HCT116 (cell line): ENCODE results near the gene PRKD3. TPM values are rescaled to one million over a fixed set of nuclear protein-coding genes. Genes with fewer than 3 reads are reported as not detected.

ENCODE experiments used
- ATAC-seq: fragments of 200-7000 bp; cut with Tn5 transposase; 2 replicates; pipeline ENCODE4 v1.9.1; 2020; ENCODE audit warnings: mild to moderate bottlenecking, moderate library complexity
- BruUV-seq: library from RNA; stranded (reverse); fragments of 400-500 nt; replicated peaks from 2 replicates; lab custom pipeline; 2021; lab: Mats Ljungman, UMichigan
- CTCF ChIA-PET: fragments of 300-600 bp; sonication (Branson Sonifier 250); formaldehyde crosslinking; loops from one replicate; lab custom pipeline; 2021; ENCODE audit warnings: antibody characterized with exemption; lab: Charles Lee
- POLR2A ChIA-PET: fragments of 300-600, 350-600 bp; sonication (Branson Sonifier 250); formaldehyde crosslinking; loops from one replicate; lab custom pipeline; 2021; ENCODE audit warnings: antibody characterized with exemption; lab: Charles Lee
- RAD21 ChIA-PET, 2 experiments: fragments of 300-600 bp; sonication (Branson Sonifier 250); formaldehyde crosslinking; loops; one replicate each; lab custom pipeline; 2023; ENCODE audit warnings: low total read pairs in 2 of 2; ENCODE audit not compliant: uncharacterized antibody in 2 of 2, unreplicated experiment in 2 of 2, low non-redundant PET in 1 of 2; lab: Charles Lee
- DNase-seq: peaks from one replicate; pipeline ENCODE4 v3.0.0-alpha.2; 2010; ENCODE audit warnings: low read depth, low spot score
- H2AFZ ChIP-seq: fragments of 200-600 bp; shearing (Covaris generic), sonication (generic); 2 replicates; pipeline ENCODE4 v1.6.1; 2017; ENCODE audit warnings: low read depth, mixed run types, mixed read lengths, antibody characterized with exemption, low read length; ENCODE audit not compliant: poor library complexity, severe bottlenecking
- H3K27ac ChIP-seq: 2 replicates; pipeline ENCODE4 v1.5.1; 2012; ENCODE audit warnings: low read depth, low read length
- H3K27me3 ChIP-seq: fragments of 200-600 bp; sonication (generic); 2 replicates; pipeline ENCODE4 v1.6.1; 2016; ENCODE audit warnings: mixed run types, low read length, mixed read lengths; ENCODE audit not compliant: insufficient read depth
- H3K36me3 ChIP-seq, 2 experiments: fragments of 200-500 bp in 1 of 2; fragments of 200-600 bp in 1 of 2; sonication (Bioruptor generic) in 1 of 2; sonication (generic) in 1 of 2; 2 replicates each; pipeline versions ENCODE4 v1.5.1 to v1.6.1; 2014 to 2016; ENCODE audit warnings: low read length in 2 of 2, inconsistent platforms in 1 of 2, mixed read lengths in 1 of 2, mixed run types in 1 of 2; ENCODE audit not compliant: insufficient read depth in 2 of 2, control insufficient read depth in 1 of 2
- H3K4me1 ChIP-seq, 2 experiments: fragments of 200-600 bp in 1 of 2; sonication (generic) in 1 of 2; 2 replicates each; pipeline versions ENCODE4 v1.5.1 to v1.6.1; 2012 to 2017; ENCODE audit warnings: low read length in 2 of 2, inconsistent platforms in 1 of 2, mild to moderate bottlenecking in 1 of 2, mixed read lengths in 1 of 2, mixed run types in 1 of 2, moderate library complexity in 1 of 2; ENCODE audit not compliant: insufficient read depth in 2 of 2, control insufficient read depth in 1 of 2
- H3K4me2 ChIP-seq: fragments of 200-600 bp; sonication (generic); 2 replicates; pipeline ENCODE4 v1.6.1; 2017; ENCODE audit warnings: mixed run types, low read length, mixed read lengths
- H3K4me3 ChIP-seq, 2 experiments: fragments of 200-600 bp in 1 of 2; sonication (generic) in 1 of 2; replicated peaks in 1 of 2; 2 replicates each; pipeline ENCODE4 v1.5.1; 2011 to 2016; ENCODE audit warnings: low read length in 2 of 2, control low read depth in 1 of 2, low read depth in 1 of 2, mild to moderate bottlenecking in 1 of 2, mixed read lengths in 1 of 2, mixed run types in 1 of 2
- H3K79me2 ChIP-seq: fragments of 200-600 bp; sonication (generic); 2 replicates; pipeline ENCODE4 v1.6.1; 2017; ENCODE audit warnings: mild to moderate bottlenecking, mixed run types, low read length, moderate library complexity, mixed read lengths; ENCODE audit not compliant: insufficient read depth
- H3K9ac ChIP-seq: fragments of 200-600 bp; sonication (generic); 2 replicates; pipeline ENCODE4 v1.6.1; 2016; ENCODE audit warnings: low read length, mixed read lengths
- H3K9me2 ChIP-seq: fragments of 200-600 bp; sonication (generic), shearing (Covaris generic); 2 replicates; pipeline ENCODE4 v1.6.1; 2017; ENCODE audit warnings: mixed run types, mild to moderate bottlenecking, moderate library complexity; ENCODE audit not compliant: insufficient read depth
- H3K9me3 ChIP-seq, 2 experiments: fragments of 200-500 bp in 1 of 2; fragments of 200-600 bp in 1 of 2; sonication (Bioruptor generic) in 1 of 2; sonication (generic) in 1 of 2; 2 replicates each; pipeline ENCODE4 v1.6.1; 2014 to 2017; ENCODE audit warnings: low read length in 2 of 2, mixed read lengths in 2 of 2, inconsistent platforms in 1 of 2, low read depth in 1 of 2, mild to moderate bottlenecking in 1 of 2, mixed run types in 1 of 2, moderate library complexity in 1 of 2; ENCODE audit not compliant: control insufficient read depth in 1 of 2, insufficient read depth in 1 of 2
- H4K20me1 ChIP-seq: fragments of 200-600 bp; sonication (generic), shearing (Covaris generic); 2 replicates; pipeline ENCODE4 v1.6.1; 2017; ENCODE audit warnings: mixed run types, mild to moderate bottlenecking, moderate library complexity; ENCODE audit not compliant: insufficient read depth
- CBX3 ChIP-seq: IDR thresholded peaks from 2 replicates; pipeline ENCODE4 v1.6.1; 2012; ENCODE audit warnings: low read depth
- CEBPB ChIP-seq: IDR thresholded peaks from 2 replicates; pipeline ENCODE4 v1.6.1; 2012; ENCODE audit warnings: low read depth
- EZH2 ChIP-seq: fragments of 200-600 bp; sonication (generic); IDR thresholded peaks from 2 replicates; pipeline ENCODE4 v1.6.1; 2017; ENCODE audit warnings: antibody characterized with exemption, mixed run types
- FOSL1 ChIP-seq: IDR thresholded peaks from 2 replicates; pipeline ENCODE4 v1.6.1; 2012; ENCODE audit warnings: low read depth
- JUND ChIP-seq: IDR thresholded peaks from 2 replicates; pipeline ENCODE4 v1.6.1; 2012
- POLR2A ChIP-seq: IDR thresholded peaks from 2 replicates; pipeline ENCODE4 v1.7.0; 2011; ENCODE audit warnings: borderline replicate concordance; ENCODE audit not compliant: insufficient read depth, insufficient read length; ENCODE audit errors: extremely low read depth
- POLR2AphosphoS5 ChIP-seq: IDR thresholded peaks from 2 replicates; pipeline ENCODE4 v1.6.1; 2011; ENCODE audit warnings: mild to moderate bottlenecking, low read depth, low read length, moderate library complexity
- RAD21 ChIP-seq: IDR thresholded peaks from 2 replicates; pipeline ENCODE4 v1.6.1; 2012; ENCODE audit warnings: low read depth, mild to moderate bottlenecking
- SRF ChIP-seq: IDR thresholded peaks from 2 replicates; pipeline ENCODE4 v1.6.1; 2012; ENCODE audit warnings: low read depth
- YY1 ChIP-seq: IDR thresholded peaks from 2 replicates; pipeline ENCODE4 v1.6.1; 2011; ENCODE audit warnings: low read length, low read depth, moderate library complexity, mild to moderate bottlenecking; ENCODE audit not compliant: insufficient replicate concordance; ENCODE audit errors: extremely low read depth
- ZFX ChIP-seq: fragments of 450-650 bp; IDR thresholded peaks from 2 replicates; pipeline ENCODE4 v1.6.1; 2017
- ZNF274 ChIP-seq: fragments of 200-500 bp; sonication (Bioruptor generic); IDR thresholded peaks from 2 replicates; pipeline ENCODE4 v1.6.1; 2014; ENCODE audit warnings: mild to moderate bottlenecking, low read depth, low read length, inconsistent platforms
- intact Hi-C: fragments of 100-400 bp; cut with micrococcal nuclease; formaldehyde crosslinking; loops from 2 replicates; pipeline ENCODE4 v1.10.0; 2022
- total RNA-seq: library from RNA; stranded (reverse); gene quantifications from one replicate; pipeline ENCODE4 v1.2.1, GENCODE V29; 2021; ENCODE audit not compliant: unreplicated experiment
- TF ChIP-seq, protein P1 (sequence below): IDR thresholded peaks from 2 replicates; pipeline ENCODE4 v1.6.1; 2012
- TF ChIP-seq, protein P2 (sequence below): IDR thresholded peaks from 2 replicates; pipeline ENCODE4 v1.6.1; 2012; ENCODE audit warnings: low read depth
- TF ChIP-seq, protein P3 (sequence below): IDR thresholded peaks from 2 replicates; pipeline ENCODE4 v1.6.1; 2012

PRKD3 gene
- total RNA-seq, 1 experiment from 2014 or later: 13.9 TPM

DNA sequence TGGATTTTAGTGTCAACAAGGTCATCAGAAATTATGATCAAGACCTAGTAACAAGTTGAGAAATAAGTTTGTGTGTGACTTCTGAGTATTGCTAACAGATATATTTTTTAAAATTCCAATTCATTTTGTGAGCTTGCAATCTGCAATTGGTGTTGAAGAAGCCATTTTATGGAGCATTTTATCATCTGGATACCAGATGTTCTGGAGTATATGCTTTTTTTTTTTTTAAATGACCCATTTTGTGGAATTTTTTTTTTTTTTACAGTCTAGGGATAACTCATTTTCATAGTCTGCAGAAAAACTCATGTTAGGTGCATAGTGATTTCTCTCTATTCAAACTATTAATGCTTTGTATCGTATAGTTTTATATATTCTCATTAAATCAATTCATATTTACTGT lies 32.4 kb upstream of the PRKD3 start:
- no peak overlapping the region for H3K4me3 ChIP-seq
- no peak overlapping the region for H3K9ac ChIP-seq
- CTCF ChIA-PET: no interaction called here
- H3K4me2 ChIP-seq: no peak overlapping the region
- intact Hi-C loops: no loop called here
- no peaks in the 10 kb centered on the region for H3K36me3 ChIP-seq
- peaks cover 10% of the 10 kb centered on the region; the same call in 1 of the 2 replicates for H3K27me3 ChIP-seq
- ATAC-seq (no peak), DNase-seq (no peak)
- H4K20me1 ChIP-seq: no peaks in the 10 kb centered on the region
- H3K4me1 ChIP-seq: no peaks in the 10 kb centered on the region
- POLR2A ChIA-PET: no interaction called here
- TF ChIP-seq POLR2AphosphoS5: no peak
- no peak for TF ChIP-seq YY1
- RAD21 ChIA-PET: no interaction called here
- H3K27ac ChIP-seq: no peak overlapping the region
- no TSS peak for BruUV-seq
- H2AFZ ChIP-seq: no peak overlapping the region
- no peaks in the 10 kb centered on the region for H3K9me3 ChIP-seq
- H3K79me2 ChIP-seq: no peaks in the 10 kb centered on the region
- H3K9me2 ChIP-seq: no peaks in the 10 kb centered on the region

DNA sequence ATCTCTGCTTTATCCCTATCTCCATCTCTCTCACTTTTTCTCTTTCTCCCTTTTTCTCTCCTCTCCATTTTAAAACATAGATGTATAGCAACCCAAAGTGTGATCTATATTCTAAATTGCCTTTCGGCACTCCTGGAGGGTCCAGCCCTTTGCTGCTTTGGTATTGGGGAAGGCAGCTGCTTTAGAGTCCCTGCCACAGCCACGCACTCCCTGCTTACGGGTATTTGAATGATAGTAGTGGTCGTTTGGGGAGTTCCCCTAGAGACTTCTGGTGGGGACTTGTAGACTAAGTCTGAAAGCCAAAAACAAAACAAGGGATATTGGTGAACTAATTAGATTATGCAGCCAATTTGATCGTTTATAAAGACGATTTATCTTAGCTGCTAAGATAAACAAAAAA lies 31.7 kb upstream of the PRKD3 start:
- no peaks in the 10 kb centered on the region for H3K4me1 ChIP-seq
- ChIA-PET POLR2A (no interaction called here), CTCF (no interaction called here), RAD21 (no interaction called here)
- intact Hi-C loops: no loop called here
- ATAC-seq (no peak), DNase-seq (no peak)
- H2AFZ ChIP-seq: no peak overlapping the region
- no peak for TF ChIP-seq POLR2A
- TF ChIP-seq CBX3: no peak
- TF ChIP-seq, protein P1, sequence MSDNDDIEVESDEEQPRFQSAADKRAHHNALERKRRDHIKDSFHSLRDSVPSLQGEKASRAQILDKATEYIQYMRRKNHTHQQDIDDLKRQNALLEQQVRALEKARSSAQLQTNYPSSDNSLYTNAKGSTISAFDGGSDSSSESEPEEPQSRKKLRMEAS: no peak
- no peak for TF ChIP-seq POLR2AphosphoS5
- TF ChIP-seq EZH2: no peak
- TF ChIP-seq, protein P2, sequence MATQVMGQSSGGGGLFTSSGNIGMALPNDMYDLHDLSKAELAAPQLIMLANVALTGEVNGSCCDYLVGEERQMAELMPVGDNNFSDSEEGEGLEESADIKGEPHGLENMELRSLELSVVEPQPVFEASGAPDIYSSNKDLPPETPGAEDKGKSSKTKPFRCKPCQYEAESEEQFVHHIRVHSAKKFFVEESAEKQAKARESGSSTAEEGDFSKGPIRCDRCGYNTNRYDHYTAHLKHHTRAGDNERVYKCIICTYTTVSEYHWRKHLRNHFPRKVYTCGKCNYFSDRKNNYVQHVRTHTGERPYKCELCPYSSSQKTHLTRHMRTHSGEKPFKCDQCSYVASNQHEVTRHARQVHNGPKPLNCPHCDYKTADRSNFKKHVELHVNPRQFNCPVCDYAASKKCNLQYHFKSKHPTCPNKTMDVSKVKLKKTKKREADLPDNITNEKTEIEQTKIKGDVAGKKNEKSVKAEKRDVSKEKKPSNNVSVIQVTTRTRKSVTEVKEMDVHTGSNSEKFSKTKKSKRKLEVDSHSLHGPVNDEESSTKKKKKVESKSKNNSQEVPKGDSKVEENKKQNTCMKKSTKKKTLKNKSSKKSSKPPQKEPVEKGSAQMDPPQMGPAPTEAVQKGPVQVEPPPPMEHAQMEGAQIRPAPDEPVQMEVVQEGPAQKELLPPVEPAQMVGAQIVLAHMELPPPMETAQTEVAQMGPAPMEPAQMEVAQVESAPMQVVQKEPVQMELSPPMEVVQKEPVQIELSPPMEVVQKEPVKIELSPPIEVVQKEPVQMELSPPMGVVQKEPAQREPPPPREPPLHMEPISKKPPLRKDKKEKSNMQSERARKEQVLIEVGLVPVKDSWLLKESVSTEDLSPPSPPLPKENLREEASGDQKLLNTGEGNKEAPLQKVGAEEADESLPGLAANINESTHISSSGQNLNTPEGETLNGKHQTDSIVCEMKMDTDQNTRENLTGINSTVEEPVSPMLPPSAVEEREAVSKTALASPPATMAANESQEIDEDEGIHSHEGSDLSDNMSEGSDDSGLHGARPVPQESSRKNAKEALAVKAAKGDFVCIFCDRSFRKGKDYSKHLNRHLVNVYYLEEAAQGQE: no peak
- TF ChIP-seq ZNF274: no peak
- no peak for TF ChIP-seq RAD21
- TF ChIP-seq CEBPB: no peak
- TF ChIP-seq ZFX: no peak
- TF ChIP-seq, protein P3, sequence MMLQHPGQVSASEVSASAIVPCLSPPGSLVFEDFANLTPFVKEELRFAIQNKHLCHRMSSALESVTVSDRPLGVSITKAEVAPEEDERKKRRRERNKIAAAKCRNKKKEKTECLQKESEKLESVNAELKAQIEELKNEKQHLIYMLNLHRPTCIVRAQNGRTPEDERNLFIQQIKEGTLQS: no peak
- TF ChIP-seq JUND: no peak
- no peak for TF ChIP-seq FOSL1
- no peak for TF ChIP-seq SRF
- BruUV-seq: no TSS peak
- no peaks in the 10 kb centered on the region for H3K9me3 ChIP-seq
- H3K27me3 ChIP-seq: peaks cover 10% of the 10 kb centered on the region; the same call in 1 of the 2 replicates
- no peak overlapping the region for H3K27ac ChIP-seq
- no peaks in the 10 kb centered on the region for H3K79me2 ChIP-seq
- H3K4me3 ChIP-seq: no peak overlapping the region
- H3K9ac ChIP-seq: no peak overlapping the region
- H3K4me2 ChIP-seq: no peak overlapping the region
- H3K9me2 ChIP-seq: no peaks in the 10 kb centered on the region
- H4K20me1 ChIP-seq: no peaks in the 10 kb centered on the region
- H3K36me3 ChIP-seq: no peaks in the 10 kb centered on the region
